ENCODE data around the gene EMX1.
A peak's percentile ranks its signal among the peaks of the same experiment; 100 is the strongest.

EMX1 gene

DNA sequence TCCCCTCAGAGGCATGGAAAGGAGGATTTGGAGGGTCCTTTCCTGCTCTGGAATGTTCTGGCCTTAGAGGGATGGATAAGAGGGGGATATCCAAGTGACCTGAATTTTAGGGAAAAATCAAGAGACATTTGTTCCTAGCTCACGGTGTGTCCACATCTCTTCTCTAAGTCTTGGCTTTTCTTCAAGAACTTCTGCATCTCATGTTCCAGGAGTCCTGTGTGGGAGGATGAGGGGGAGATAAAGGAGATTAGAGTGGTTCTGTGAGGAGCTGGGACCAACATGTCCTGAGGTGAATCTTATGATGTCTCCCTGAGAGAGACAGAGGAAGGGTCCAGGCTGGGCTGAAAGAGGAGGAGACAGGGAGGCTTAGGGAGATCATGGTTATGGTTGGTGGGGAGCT is 11.7 kb downstream of the EMX1 start:
- Histone ChIP-seq H3K9ac (ENCODE audit: low read depth, low read length, poor library complexity, severe bottlenecking) (no peak overlapping the region), H3K27me3 (ENCODE audit: insufficient read depth, low read length, poor library complexity, severe bottlenecking) (no peaks in the 10 kb centered on the region), H3K9me3 (ENCODE audit: insufficient read depth, low read depth, low read length) (no peaks in the 10 kb centered on the region), H3K4me2 (ENCODE audit: low read depth, low read length, poor library complexity, severe bottlenecking) (no peak overlapping the region), H3F3A (ENCODE audit: low read depth) (no peaks in the 10 kb centered on the region), H3K4me1 (ENCODE audit: insufficient read depth, low read length, poor library complexity, severe bottlenecking) (peaks cover 26% of the 10 kb centered on the region), H3K9me2 (replicated peaks; ENCODE audit: low read depth, low read length) (no peaks in the 10 kb centered on the region), H4K20me1 (ENCODE audit: insufficient read depth, low read length, poor library complexity, severe bottlenecking) (no peaks in the 10 kb centered on the region), H3K36me3 (ENCODE audit: insufficient read depth, low read length) (no peaks in the 10 kb centered on the region), H2AFZ (ENCODE audit: low read length) (no peak overlapping the region), H3K79me2 (ENCODE audit: insufficient read depth, low read length) (no peaks in the 10 kb centered on the region), H3K4me3 (ENCODE audit: low read length, poor library complexity, severe bottlenecking) (no peak overlapping the region)
- TF ChIP-seq EZH2phosphoT487 (IDR thresholded peaks at IDR 0.05; ENCODE audit: borderline replicate concordance), result no peak
- TF ChIP-seq, protein P1, sequence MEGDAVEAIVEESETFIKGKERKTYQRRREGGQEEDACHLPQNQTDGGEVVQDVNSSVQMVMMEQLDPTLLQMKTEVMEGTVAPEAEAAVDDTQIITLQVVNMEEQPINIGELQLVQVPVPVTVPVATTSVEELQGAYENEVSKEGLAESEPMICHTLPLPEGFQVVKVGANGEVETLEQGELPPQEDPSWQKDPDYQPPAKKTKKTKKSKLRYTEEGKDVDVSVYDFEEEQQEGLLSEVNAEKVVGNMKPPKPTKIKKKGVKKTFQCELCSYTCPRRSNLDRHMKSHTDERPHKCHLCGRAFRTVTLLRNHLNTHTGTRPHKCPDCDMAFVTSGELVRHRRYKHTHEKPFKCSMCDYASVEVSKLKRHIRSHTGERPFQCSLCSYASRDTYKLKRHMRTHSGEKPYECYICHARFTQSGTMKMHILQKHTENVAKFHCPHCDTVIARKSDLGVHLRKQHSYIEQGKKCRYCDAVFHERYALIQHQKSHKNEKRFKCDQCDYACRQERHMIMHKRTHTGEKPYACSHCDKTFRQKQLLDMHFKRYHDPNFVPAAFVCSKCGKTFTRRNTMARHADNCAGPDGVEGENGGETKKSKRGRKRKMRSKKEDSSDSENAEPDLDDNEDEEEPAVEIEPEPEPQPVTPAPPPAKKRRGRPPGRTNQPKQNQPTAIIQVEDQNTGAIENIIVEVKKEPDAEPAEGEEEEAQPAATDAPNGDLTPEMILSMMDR (conservative IDR thresholded peaks at IDR 0.05; ENCODE audit: low read length), result no peak

DNA sequence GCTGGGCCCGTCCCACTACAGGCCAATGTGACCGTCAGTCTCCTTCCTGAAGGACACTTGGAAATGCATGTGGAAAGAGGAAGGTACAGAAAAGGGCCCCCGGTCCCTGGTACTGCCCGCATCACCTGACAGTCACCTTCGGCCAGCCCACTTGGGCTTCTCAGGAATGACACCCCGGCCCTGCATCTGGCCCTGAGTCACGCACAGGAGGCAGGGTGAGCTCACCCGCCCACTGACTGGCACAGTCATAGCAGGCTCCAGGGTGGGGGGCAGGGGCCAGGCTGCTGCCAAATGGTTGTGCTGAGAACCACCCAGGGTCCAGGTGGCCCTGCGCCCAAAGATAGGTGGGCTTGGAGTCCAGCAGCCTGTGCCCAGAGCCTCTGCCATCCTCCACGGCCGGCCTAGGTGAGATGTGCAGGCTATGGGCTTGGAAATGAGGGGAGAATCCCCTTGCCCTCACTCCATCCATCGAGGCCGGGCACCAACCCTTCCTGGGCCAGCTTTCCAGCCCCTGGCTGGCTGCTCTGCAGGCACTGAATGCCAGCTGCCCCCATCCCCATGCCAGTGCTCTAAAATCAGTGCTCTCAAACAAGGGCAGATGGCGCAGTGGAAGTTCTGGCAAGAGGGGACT is 14.1 kb downstream of the EMX1 start:
- Histone ChIP-seq H3K4me2 (ENCODE audit: low read depth, low read length, poor library complexity, severe bottlenecking) (peak overlapping the region; percentile 18), H3K9me3 (ENCODE audit: insufficient read depth, low read depth, low read length) (no peaks in the 10 kb centered on the region), H3K4me1 (ENCODE audit: insufficient read depth, low read length, poor library complexity, severe bottlenecking) (peaks cover 37% of the 10 kb centered on the region), H3K79me2 (ENCODE audit: insufficient read depth, low read length) (no peaks in the 10 kb centered on the region), H3F3A (ENCODE audit: low read depth) (no peaks in the 10 kb centered on the region), H2AFZ (ENCODE audit: low read length) (peak overlapping the region; percentile 7; the same call in 1 of the 2 replicates), H3K4me3 (ENCODE audit: low read length, poor library complexity, severe bottlenecking) (no peak overlapping the region), H3K27me3 (ENCODE audit: insufficient read depth, low read length, poor library complexity, severe bottlenecking) (no peaks in the 10 kb centered on the region), H3K9me2 (replicated peaks; ENCODE audit: low read depth, low read length) (no peaks in the 10 kb centered on the region), H3K36me3 (ENCODE audit: insufficient read depth, low read length) (no peaks in the 10 kb centered on the region), H4K20me1 (ENCODE audit: insufficient read depth, low read length, poor library complexity, severe bottlenecking) (no peaks in the 10 kb centered on the region), H3K9ac (ENCODE audit: low read depth, low read length, poor library complexity, severe bottlenecking) (peak overlapping the region; percentile 44)
- TF ChIP-seq EZH2phosphoT487 (IDR thresholded peaks at IDR 0.05; ENCODE audit: borderline replicate concordance), result no peak
- TF ChIP-seq, protein P1 (conservative IDR thresholded peaks at IDR 0.05; ENCODE audit: low read length), result no peak

DNA sequence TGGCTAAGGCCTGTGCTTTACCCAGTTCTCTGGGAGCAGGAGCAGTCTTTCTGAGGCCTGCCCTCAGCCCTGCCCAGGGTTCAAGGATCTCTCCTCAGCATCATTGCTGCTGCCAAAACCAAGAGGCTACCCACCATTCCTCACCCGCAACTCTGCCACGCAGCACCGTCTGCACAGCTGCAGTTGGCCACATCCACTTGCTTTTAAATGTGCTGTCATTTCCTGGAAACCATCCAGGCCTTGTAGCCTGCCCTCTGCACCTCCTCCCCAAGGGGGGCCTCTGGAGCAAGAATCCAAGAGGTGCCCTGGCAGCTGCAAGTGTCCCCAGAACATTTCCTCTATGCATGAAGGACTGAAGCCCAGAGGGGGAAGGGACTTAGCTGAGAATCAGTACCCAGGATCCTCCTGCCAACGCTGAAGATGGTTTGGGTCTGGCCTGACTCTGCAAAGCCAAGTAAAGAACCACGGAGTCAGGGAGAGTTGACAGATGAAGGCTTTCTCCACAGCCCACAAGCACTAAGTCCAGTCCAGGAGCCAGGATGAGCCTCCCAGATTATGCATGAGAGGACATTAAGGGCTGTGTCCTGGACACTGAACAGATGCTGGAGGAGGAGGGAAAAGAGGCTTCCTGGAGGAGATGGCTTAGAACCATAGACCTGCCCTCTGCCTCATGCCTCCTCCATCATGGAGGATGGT is 14.9 kb downstream of the EMX1 start:
- peaks cover 37% of the 10 kb centered on the region for H3K4me1 ChIP-seq (ENCODE audit: insufficient read depth, low read length, poor library complexity, severe bottlenecking)
- H3K4me2 ChIP-seq (ENCODE audit: low read depth, low read length, poor library complexity, severe bottlenecking), result peak overlapping the region; percentile 18
- H3K9me3 ChIP-seq (ENCODE audit: insufficient read depth, low read depth, low read length), result no peaks in the 10 kb centered on the region
- TF ChIP-seq, protein P1 (conservative IDR thresholded peaks at IDR 0.05; ENCODE audit: low read length), result no peak
- no peaks in the 10 kb centered on the region for H3K9me2 ChIP-seq (replicated peaks; ENCODE audit: low read depth, low read length)
- H3K36me3 ChIP-seq (ENCODE audit: insufficient read depth, low read length), result no peaks in the 10 kb centered on the region
- peak overlapping the region; percentile 7; the same call in 1 of the 2 replicates for H2AFZ ChIP-seq (ENCODE audit: low read length)
- no peaks in the 10 kb centered on the region for H3F3A ChIP-seq (ENCODE audit: low read depth)
- no peak overlapping the region for H3K4me3 ChIP-seq (ENCODE audit: low read length, poor library complexity, severe bottlenecking)
- no peaks in the 10 kb centered on the region for H3K79me2 ChIP-seq (ENCODE audit: insufficient read depth, low read length)
- H4K20me1 ChIP-seq (ENCODE audit: insufficient read depth, low read length, poor library complexity, severe bottlenecking), result no peaks in the 10 kb centered on the region
- H3K27me3 ChIP-seq (ENCODE audit: insufficient read depth, low read length, poor library complexity, severe bottlenecking), result no peaks in the 10 kb centered on the region
- H3K9ac ChIP-seq (ENCODE audit: low read depth, low read length, poor library complexity, severe bottlenecking), result peak overlapping the region; percentile 44
